ENCODE data around the gene GLS2. TPM values are rescaled to one million over a fixed set of nuclear protein-coding genes. Genes with fewer than 3 reads are reported as not detected.
A peak's percentile ranks its signal among the peaks of the same experiment; 100 is the strongest.

Gene GLS2
- total RNA-seq, 1 experiment from 2014 or later = 1.9 TPM

GRCh38 chr12:56479625-56480024 lies 8.3 kb downstream of the GLS2 start:
- Mint-ChIP-seq H3K27me3 (ENCODE audit: unreplicated experiment) (no peaks in the 10 kb centered on the region), H3K27ac (ENCODE audit: unreplicated experiment) (no peak overlapping the region), H3K4me1 (ENCODE audit: low read depth, unreplicated experiment) (no peaks in the 10 kb centered on the region), H3K9me3 (ENCODE audit: low read depth, unreplicated experiment) (no peaks in the 10 kb centered on the region), H3K36me3 (ENCODE audit: insufficient read depth, unreplicated experiment) (peaks cover under 1% of the 10 kb centered on the region), H3K4me3 (ENCODE audit: low read depth, unreplicated experiment) (no peak overlapping the region)
- no peak for DNase-seq
- no TSS peak for BruUV-seq (replicated peaks)
- CTCF ChIA-PET = no interaction called here
- TF ChIP-seq, protein P1, sequence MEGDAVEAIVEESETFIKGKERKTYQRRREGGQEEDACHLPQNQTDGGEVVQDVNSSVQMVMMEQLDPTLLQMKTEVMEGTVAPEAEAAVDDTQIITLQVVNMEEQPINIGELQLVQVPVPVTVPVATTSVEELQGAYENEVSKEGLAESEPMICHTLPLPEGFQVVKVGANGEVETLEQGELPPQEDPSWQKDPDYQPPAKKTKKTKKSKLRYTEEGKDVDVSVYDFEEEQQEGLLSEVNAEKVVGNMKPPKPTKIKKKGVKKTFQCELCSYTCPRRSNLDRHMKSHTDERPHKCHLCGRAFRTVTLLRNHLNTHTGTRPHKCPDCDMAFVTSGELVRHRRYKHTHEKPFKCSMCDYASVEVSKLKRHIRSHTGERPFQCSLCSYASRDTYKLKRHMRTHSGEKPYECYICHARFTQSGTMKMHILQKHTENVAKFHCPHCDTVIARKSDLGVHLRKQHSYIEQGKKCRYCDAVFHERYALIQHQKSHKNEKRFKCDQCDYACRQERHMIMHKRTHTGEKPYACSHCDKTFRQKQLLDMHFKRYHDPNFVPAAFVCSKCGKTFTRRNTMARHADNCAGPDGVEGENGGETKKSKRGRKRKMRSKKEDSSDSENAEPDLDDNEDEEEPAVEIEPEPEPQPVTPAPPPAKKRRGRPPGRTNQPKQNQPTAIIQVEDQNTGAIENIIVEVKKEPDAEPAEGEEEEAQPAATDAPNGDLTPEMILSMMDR (IDR thresholded peaks at IDR 0.05; ENCODE audit: unreplicated experiment) = no peak
- intact Hi-C loops (cut with micrococcal nuclease; ENCODE audit: unreplicated experiment) = no loop called here

GRCh38 chr12:56477521-56478225 lies 10.3 kb downstream of the GLS2 start:
- no TSS peak for BruUV-seq (replicated peaks)
- intact Hi-C loops (cut with micrococcal nuclease; ENCODE audit: unreplicated experiment) = no loop called here
- Mint-ChIP-seq H3K27ac (ENCODE audit: unreplicated experiment) (peak overlapping the region; percentile 12), H3K4me3 (ENCODE audit: low read depth, unreplicated experiment) (no peak overlapping the region), H3K9me3 (ENCODE audit: low read depth, unreplicated experiment) (no peaks in the 10 kb centered on the region), H3K36me3 (ENCODE audit: insufficient read depth, unreplicated experiment) (peaks cover 5% of the 10 kb centered on the region), H3K4me1 (ENCODE audit: low read depth, unreplicated experiment) (no peaks in the 10 kb centered on the region), H3K27me3 (ENCODE audit: unreplicated experiment) (no peaks in the 10 kb centered on the region)
- TF ChIP-seq, protein P1 (IDR thresholded peaks at IDR 0.05; ENCODE audit: unreplicated experiment) = no peak
- DNase-seq = no peak
- CTCF ChIA-PET = no interaction called here

GRCh38 chr12:56476972-56477432 lies 11.0 kb downstream of the GLS2 start:
- intact Hi-C loops (cut with micrococcal nuclease; ENCODE audit: unreplicated experiment) = no loop called here
- CTCF ChIA-PET = no interaction called here
- no peak for DNase-seq
- TF ChIP-seq, protein P1 (IDR thresholded peaks at IDR 0.05; ENCODE audit: unreplicated experiment) = no peak
- Mint-ChIP-seq H3K27ac (ENCODE audit: unreplicated experiment) (peak overlapping the region; percentile 12), H3K9me3 (ENCODE audit: low read depth, unreplicated experiment) (no peaks in the 10 kb centered on the region), H3K27me3 (ENCODE audit: unreplicated experiment) (no peaks in the 10 kb centered on the region), H3K4me3 (ENCODE audit: low read depth, unreplicated experiment) (no peak overlapping the region), H3K4me1 (ENCODE audit: low read depth, unreplicated experiment) (no peaks in the 10 kb centered on the region), H3K36me3 (ENCODE audit: insufficient read depth, unreplicated experiment) (peaks cover 5% of the 10 kb centered on the region)
- BruUV-seq (replicated peaks) = no TSS peak

DNA sequence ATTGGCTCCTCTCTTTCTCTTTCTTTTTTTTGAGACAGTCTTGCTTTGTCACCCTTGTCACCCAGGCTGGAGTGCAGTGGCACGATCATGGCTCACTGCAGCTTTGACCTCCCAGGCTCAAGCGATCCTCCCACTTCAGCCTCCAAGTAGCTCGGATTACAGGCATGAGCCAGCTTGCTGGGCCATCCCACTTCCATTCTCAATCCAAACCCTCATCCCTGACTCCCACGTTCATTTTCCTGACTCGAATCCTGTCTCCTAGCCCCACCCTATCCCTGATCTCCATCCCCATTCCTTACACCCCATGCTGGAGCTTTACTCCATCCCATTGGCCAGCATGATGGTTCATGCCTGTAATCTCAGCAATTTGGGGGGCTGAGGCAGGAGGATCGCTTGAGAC lies 11.8 kb downstream of the GLS2 start:
- Mint-ChIP-seq H3K4me3 (ENCODE audit: low read depth, unreplicated experiment) (no peak overlapping the region), H3K9me3 (ENCODE audit: low read depth, unreplicated experiment) (no peaks in the 10 kb centered on the region)
- CTCF ChIA-PET = interaction anchor here (0.7 kb wide), 1 partner anchor 349 kb away, joined by 9 read pairs; no protein-coding TSS in a partner anchor

More for the DNA sequence above, 11.8 kb downstream of the GLS2 start:
- Mint-ChIP-seq H3K36me3 (ENCODE audit: insufficient read depth, unreplicated experiment) (peaks cover 5% of the 10 kb centered on the region), H3K27me3 (ENCODE audit: unreplicated experiment) (no peaks in the 10 kb centered on the region), H3K4me1 (ENCODE audit: low read depth, unreplicated experiment) (no peaks in the 10 kb centered on the region), H3K27ac (ENCODE audit: unreplicated experiment) (no peak overlapping the region)
- TF ChIP-seq, protein P1 (IDR thresholded peaks at IDR 0.05; ENCODE audit: unreplicated experiment) = no peak
- no TSS peak for BruUV-seq (replicated peaks)
- no peak for DNase-seq
- intact Hi-C loops (cut with micrococcal nuclease; ENCODE audit: unreplicated experiment) = no loop called here

Data from Calu3 (cell line).